SW 1271 (cell line): Measurements from ENCODE around the gene PARP2.

Source experiments
- DNase-seq, 2 experiments: peaks; one replicate each; lab custom pipeline; 2025; lab: John Stamatoyannopoulos, UW

The PARP2 gene

DNA sequence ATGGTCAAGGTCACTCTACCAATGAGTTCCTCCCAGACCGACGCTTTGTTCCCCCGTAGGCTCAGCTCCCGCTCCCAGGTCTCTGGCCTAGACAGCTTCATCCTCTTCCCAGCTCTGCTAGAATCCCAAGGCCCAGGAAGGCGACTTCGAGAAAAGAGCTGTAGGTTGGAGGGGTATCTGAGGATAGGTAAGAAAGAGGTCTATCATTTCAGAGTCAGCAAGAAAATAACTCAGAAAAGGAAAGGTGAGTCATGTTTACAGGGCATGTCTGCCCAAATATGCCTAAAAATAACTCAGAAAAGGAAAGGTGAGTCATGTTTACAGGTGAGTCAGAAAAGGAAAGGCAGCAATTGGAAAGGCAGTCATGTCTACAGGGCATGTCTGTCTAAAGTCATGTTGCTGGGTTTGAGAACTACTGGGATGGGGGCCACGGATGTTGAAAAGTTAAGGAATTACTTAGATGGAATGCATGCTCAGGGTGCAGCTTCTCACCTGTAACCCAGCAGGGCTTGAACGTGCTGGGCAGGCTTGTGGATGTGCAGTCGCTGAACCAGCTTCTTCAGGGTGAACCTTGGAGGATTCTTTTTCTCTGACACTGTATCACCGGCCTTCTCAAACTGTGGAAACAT is 57.6 kb downstream of the PARP2 start:
- DNase-seq = peak in 1 of 2 experiments; percentile 33

DNA sequence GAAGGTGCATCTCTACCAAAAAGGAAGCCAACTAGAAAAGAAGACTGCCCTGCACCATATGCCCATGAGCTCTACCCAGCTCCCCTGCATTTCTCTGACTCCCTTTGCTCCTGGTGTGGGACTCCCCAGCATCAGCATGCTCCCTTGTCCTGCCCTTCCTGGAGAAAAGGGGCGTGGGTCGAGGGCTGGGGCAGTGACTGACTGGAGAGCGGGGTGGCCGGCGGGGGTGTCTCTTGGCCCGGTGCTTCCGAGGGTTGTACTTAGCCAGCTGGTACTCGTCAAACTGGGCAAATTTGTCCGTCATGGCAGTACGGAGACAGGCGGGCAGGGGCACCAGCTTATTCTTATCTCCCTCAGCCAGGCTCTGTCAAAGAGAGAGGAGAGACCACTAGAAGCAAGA is 60.1 kb downstream of the PARP2 start:
- DNase-seq = no peak
